ENCODE results near the gene AGO1. TPM values are rescaled to one million over a fixed set of nuclear protein-coding genes. Genes with fewer than 3 reads are reported as not detected.
A peak's percentile ranks its signal among the peaks of the same experiment; 100 is the strongest.

AGO1 gene
- 4.9 and 17.9 TPM in 2 replicates for total RNA-seq

DNA sequence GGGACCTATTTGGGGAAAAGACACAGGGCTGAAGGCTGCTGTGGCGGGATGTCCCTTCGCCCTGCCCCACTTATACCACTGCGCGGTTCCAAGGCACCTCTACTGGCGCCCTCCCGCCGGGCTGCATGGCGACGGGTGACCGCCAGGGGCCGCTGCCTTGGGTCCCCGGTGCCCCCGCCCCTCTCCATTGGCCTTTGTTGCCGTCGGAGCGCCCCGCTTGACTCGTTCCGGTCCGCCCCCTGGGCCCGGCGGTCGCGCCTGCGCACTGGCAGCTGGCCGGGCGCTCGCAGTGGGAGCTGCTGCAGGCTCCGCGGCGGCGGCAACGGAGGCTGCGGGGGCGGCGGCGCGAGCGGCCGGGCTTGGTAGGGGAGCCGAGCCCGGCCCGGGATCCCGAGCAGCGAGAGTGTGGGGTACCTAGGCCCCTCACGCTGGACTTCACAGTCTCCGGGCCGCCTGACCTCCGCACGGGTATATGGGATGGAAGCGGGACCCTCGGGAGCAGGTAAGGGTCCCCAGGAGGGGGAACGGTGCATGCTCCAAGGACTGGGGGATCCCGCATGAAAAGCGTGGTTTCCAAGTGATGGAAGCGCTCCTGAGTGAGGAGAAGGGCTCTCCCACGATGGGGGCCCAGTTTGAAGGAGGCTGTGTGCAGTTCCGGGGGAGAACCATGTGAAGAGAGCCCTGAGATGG, at the start of gene AGO1:
Gene AGO1, plus strand, starts transcription at position 265 of the 690 bp plus-strand sequence. Its CDS starts 213 bp downstream, at position 478.
- peak; percentile 74 for DNase-seq (ENCODE audit: low read depth)

DNA sequence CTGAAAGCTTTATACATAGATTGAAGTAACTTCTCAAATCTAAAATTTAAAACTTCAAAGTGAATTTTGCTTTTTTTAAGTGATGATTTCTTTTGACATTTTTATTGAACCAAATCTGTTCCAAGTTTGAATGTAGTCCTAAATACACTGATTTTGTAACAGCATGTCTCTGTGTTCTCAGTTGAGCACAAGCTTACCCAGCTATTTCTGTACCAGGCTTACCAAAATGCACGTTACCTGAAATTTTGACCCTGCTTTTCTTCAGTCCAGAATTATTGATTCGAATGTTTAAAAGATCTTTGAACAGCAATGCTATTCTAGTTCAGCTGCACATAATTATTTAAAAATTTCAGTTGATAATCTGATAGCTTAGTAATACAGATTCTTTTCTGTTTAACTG, 49.6 kb upstream of the AGO1 start:
- DNase-seq (ENCODE audit: low read depth) = no peak

DNA sequence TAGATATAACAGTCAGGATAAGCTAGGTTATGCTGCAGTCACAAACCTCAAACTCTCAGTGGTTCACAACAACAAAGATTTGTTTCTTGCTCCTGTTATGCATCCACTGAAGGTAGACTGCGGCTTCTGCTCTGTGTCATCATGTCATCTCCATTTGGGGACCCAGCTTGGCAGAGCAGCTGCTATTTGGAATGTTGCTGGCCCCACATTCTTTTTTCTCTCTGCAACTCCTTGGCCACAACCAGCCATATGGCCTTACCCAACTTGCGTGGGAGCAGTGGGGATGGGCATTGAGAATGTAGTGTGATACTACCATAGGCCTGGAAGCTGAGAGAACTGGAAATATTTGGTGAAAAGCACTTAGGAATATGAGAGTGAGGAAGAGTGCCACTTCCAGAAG, 48.8 kb upstream of the AGO1 start:
- DNase-seq (ENCODE audit: low read depth) = no peak

DNA sequence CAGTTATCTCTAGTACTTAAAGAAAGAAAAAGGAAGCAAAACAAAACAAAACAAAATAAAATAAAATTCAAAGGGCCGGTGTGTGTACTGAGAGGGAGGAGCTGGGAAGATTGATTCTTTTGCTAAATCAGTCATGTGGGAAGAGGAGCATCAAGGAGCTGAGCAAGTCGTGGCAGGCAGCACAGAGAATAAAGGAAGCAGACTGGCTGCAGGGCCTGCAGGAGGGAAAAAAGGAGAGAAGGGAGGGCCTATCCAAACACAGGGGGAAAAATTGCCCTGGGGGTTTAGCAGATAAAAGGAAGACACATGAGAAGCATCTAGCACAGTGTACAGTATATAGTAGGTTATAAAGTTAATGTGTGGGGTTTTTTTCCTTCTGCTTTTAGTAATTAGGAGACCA, 47.6 kb upstream of the AGO1 start:
- DNase-seq (ENCODE audit: low read depth) = no peak

DNA sequence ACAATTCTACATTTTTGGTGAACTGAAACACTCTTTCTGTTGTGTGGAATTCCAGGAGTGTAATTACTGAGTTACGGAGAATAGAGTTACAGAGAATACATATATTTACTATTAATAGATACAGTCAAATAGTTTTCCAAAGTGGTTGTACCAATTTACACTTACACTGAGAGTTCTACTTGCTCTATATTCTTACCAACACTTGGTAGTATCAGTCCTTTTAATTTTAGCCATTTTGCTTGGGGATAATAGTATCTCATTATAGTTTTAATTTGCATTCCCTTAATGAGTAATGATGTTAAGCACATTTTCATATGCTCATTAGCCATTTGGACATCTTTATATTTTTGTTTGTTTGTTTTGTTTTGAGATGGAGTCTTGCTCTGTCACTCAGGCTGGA, 46.3 kb upstream of the AGO1 start:
- DNase-seq (ENCODE audit: low read depth) = no peak

DNA sequence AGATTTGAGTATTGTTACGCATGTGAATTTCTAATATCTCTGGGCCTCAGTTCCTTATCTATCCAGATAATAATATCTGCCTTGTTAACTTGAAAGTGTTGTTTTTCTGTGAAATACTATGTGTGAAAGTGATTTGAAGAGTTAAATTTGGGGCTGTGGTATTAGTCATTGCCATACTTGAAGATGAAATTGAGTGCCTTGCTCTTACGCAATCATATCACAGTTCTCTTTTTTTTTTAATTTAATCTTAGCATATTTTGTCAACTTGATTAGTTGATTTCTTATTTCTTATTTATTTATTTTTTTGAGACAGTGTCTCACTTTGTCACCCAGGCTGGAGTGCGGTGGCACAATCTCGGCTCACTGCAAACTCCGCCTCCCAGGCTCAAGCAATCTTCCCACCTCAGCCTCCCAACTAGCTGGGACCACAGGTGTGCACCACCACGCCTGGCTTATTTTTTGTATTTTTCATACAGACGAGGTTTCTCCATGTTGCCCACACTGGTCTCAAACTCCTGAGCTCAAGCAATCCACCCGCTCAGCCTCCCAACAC, 44.2 kb upstream of the AGO1 start:
- no peak for DNase-seq (ENCODE audit: low read depth)

DNA sequence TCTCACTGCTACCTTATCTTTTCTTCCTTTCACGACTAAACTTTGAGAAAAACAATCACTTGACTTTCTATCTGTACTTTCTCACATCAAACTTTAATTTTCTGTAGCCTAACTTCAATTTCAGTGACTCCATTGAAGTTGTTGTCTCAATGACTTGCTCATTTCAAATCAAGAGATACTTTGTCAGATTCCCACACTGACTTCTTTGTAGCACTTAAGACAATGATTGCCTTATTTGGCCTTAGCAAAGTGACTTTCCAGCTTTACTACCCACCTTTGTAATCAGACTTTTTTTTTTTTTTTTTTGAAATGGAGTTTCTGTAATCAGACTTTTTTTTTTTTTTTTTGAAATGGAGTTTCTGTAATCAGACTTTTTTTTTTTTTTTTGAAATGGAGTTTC, 38.2 kb upstream of the AGO1 start:
- no peak for DNase-seq (ENCODE audit: low read depth)

DNA sequence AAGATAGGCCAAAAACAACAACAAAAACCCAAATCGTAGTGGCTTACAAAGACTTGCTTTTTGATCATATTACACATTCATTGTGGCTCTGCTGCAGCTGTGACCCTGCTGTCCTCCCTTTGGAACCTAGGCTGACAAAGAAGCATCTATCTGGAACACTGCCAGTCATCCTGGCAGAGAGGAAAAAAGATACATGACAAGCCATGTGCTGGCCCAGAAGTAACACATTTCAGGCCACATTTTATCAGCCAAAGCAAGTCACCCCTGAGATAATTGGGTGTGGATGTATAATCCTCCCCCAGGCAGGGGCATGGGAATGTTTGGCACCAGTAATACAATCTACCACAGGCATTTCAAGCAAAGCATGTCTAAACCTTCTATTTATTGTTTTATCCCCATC, 37.2 kb upstream of the AGO1 start:
- no peak for DNase-seq (ENCODE audit: low read depth)

DNA sequence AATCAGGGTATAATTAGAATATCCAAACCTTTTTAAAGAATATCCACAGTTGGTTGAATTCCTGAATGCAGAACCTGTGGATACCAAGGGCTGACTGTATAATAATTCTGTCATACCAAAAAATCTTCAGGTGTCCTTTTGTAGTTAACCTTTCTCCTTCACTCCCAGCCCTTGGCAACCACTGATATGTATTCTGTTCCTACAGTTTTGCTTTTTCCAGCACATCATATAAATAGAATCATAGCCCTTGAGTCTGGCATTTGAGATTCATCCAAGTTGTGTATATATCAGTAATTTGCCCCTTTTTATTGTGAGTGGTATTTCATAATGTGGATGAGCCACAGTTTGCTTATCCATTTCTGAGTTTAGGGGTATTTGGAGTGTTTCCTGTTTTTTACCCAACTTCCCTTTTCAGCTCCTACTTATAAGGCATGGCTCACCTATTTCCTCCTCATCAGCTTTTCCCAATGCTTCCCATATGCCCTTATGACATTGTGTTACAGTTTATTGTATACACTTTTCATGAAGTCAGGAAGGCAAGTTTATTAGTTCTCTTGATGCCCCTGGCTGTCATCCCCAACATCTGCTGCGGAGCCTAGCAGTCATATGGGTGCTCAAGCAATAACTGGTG, 35.0 kb upstream of the AGO1 start:
- DNase-seq (ENCODE audit: low read depth) = no peak

DNA sequence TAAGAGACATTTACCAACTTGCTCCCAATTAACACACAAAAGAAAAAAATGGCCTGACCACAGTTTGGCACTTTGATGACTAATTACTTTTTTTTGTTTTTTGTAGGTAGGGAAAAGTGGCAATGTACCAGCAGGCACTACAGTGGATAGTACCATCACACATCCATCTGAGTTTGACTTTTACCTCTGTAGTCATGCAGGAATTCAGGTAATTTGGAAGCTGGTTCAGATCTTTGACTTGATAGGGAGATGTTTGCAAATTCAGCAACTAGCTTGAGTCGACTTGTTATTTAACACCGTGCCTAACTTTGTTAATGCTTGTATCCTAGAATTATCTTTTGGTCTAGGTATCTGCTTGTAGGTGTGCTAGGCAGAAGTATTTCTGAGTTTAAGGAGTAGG, 33.0 kb upstream of the AGO1 start:
- DNase-seq (ENCODE audit: low read depth) = no peak

DNA sequence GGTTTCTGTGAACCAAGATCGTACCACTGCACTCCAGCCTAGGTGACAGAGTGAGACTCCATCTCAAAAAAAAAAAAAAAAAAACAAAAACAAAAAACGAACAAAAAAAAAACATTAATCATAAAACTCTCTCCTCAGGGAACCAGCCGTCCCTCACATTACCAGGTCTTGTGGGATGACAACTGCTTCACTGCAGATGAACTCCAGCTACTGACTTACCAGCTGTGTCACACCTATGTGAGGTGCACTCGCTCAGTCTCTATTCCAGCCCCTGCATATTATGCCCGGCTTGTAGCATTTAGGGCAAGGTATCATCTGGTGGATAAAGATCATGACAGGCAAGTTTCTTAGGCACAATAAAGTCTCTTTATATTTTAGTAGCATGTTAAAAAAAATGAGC, 32.3 kb upstream of the AGO1 start:
- DNase-seq (ENCODE audit: low read depth) = no peak

DNA sequence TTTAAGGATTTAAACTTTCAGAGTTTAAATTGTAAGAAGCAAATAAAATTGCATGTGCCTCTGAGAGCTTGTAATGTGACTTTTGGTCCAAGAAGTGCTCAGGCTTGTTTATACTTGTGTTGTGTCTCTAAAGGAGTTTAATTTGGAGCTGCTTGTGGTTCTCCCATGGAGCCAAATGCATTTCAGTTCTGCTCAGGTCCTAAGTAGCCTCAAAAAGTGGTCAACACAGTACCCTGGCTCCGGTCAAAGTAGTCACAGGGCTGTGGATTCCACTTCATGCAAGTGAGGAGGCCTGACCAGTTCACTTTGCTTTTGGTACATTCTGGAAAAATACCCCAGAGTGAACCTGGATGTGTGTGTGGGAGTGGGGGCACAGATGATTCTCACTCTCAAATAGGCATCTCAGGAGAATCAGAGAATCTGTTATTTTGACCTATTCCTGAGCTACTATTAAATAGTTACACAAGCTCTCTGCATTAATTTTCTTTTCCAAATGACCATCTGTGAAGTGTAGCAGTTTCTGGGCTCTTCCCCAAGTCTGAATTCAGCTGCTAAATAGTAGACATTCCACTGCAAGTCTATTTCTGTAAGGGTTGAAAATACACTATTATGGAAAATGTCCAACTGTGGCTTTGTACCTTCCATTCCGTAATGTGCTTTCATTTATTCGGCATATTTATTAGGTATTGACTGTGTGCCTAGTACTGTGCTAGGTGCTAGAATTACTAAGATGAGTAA, 31.7 kb upstream of the AGO1 start:
- no peak for DNase-seq (ENCODE audit: low read depth)

DNA sequence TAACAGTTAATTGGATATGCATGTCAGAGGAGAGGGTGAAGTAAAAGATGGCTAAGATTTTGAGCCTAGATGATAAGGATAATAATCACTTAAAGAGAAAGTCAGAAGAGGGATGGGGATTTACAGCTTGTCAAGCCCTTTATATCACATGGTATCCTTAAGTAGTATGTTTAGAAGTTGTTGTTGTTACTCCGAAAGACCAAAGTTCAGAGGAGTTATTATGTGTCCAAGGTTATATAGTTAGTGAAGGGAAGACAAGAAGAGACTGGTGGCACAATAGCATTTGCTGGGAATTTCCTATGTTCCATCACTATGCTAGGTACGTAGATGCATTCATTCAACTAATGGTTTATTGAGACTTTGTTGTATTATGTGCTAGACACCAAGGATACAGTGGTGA, 30.8 kb upstream of the AGO1 start:
- no peak for DNase-seq (ENCODE audit: low read depth)

DNA sequence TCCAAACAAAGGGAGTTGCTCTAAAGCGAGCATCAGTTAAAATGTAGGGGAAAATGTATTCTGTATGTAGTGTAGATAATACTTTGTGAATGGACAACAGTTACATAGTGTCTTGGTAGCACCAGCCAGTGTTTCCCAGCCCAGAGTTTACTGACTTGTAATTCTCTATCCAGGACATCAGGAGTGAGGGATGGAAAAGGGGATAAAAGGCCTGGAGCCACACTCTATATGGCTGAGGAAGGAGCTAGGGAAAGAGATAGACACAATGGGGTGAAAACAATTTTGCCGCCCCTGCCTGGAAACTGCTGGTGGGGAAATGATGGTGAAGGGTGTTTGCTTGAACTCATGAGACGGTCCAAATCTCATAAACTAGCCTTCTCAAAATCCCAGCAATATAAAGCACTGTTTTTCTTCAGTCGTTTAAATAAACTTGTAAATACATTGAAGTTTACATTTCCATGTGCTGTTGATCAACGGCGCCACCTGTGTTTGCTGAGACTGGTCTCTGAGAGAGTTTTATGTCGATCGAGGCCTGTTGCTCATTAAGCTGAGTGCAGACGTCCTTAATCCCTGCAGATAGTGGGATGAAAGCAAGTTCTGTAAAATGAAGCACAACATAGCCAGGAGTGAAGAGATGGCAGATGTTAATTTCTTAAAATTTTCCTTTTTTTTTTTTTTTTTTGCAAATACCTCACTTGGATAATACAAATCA, 27.9 kb upstream of the AGO1 start:
- no peak for DNase-seq (ENCODE audit: low read depth)

DNA sequence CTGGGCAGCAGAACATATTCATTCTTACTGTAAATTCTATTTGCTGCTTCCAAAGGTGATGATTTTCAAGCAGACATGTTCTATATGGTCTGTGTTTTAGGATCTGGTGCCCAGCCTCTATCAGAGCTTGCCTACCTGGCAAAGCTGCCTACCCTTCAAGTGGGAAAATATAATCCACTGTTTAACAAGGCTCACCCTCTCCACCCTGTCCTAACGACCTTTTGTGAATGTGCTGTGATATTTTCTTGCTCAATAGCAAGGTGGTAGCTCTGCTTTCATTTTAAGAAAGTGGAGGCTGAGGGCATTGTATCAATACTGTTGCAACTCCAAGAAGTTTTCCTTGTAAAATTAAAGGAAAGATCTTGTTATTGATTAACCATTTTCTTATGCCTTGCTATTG, 26.0 kb upstream of the AGO1 start:
- no peak for DNase-seq (ENCODE audit: low read depth)

DNA sequence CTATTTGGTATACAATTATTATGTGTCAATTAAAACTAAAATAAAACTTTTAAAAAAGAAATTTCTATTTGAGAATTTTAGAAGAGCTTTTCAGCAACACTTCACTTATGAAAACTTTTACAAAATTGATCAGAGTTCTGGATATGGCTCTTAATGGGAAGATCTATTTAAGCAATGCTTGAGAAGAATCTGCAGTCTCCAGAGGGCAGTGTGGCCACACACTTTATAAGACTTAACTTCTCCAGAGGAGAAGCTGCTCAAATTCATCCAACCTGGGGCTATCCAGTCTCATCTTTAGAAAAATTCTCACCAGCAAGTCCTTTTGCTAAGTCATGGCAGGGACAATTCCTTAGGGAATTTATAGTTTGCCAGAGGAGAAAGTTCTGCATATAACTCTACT, 25.2 kb upstream of the AGO1 start:
- peak; percentile 31 for DNase-seq (ENCODE audit: low read depth)

DNA sequence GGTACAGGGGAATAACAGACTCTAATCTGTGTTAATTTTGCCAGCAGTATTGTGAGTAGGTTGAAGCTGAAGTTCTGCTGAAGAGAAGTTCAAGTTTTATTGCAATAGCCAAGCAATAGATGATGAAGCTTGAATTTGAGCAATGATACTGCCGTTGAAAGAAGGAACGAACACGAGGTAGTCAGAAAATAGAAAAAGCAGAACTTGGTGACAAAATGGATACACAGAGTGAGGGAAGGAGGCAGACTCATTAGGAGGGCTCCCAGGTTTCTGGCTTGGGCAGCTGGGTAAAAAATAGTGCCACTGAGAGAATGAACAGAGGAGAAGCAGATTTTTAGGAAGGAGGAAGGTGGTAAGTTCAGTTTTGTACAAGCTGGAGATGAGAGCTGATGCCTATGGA, 22.3 kb upstream of the AGO1 start:
- DNase-seq (ENCODE audit: low read depth) = no peak

DNA sequence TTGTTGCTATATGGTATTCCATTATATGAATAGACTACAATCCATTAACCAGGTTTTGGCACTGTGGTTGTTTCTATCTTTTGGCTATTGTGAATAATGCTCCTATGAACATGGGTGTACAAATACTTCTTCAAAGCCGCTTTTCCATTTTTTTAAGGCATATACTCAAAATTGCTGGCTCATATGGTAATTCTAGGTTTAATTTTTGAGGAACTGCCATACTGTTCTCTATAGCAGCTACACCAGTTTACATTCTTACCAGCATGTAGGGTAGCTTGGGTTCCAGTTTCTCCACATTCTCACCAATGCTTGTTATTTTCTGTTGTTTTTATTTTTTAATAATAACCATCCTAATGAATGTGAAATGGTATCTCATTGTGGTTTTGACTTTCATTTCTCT, 19.9 kb upstream of the AGO1 start:
- no peak for DNase-seq (ENCODE audit: low read depth)

DNA sequence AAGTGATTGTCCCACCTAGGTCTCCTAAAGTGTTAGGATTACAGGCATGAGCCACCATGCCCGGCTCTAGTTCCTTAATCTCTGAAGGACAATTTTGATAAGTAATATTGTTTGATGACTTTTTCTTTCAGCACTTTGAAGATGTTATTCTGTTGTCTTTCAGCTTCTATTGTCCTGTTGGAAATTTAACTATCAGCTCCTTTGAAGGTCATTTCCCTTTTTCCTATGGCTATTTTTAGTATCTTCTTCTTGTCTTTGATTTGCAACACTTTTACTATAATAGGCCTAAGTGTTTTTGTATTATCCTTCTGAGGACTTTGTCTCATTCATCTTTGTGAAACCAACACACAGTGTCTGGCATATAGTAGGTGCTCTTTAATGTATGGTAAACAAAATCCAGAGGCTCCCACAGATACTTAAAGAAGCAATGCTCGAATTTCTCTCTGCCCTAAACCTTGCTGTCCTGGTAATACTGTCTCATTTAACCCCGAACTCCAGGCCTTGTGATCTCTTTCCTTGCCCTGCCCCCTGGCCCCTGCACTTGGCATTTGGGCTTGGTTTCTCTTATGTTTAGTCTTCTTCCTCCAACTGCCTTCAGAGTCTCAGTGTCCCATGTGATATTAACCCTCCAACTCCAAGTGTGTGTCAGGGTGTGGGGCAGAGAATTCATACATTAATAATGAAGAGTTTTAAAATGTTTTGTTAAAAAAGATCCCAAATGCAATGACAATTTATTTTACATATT, 19.0 kb upstream of the AGO1 start:
- no peak for DNase-seq (ENCODE audit: low read depth)

DNA sequence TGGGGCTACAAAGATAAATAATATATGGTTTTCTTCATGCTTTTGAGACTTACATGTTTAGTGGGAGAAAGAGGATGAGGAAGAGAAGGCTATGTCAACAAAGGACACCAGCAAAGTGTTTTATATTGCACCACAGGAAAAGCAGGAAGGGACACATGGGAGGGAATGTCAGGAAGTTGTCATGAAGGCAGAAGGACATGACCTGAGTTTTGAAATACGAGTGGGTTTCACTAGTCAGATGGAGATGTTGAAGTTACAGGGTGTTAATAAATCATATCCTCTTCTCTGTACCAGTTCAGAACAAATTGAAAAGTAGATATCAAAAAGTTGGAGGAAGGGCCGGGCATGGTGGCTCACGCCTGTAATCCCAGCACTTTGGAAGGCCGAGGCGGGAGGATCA, 18.2 kb upstream of the AGO1 start:
- DNase-seq (ENCODE audit: low read depth) = no peak

DNA sequence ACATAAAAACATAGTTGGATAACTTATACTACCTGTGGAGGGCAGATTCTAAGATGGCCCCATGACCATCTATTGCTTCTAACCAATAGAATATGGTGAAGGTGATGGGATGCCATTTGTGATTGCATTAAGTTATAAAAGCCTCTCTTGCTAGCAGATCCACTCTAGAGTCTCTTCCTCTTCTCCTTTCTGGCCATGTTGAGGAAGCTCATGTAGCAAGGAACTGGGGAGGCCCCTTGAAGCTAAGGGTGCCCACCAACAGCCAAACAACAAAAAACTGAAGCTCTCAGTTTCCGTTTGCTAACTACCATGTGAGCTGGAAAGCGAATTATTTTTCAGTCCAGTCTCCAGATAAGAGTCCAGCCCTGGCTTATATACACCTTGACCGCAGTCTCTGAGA, 16.0 kb upstream of the AGO1 start:
- no peak for DNase-seq (ENCODE audit: low read depth)

All from renal cortical epithelial cell (primary cell).